HCT116 (cell line): ENCODE data around the gene SPATS1. TPM values are rescaled to one million over a fixed set of nuclear protein-coding genes. Genes with fewer than 3 reads are reported as not detected.

Experiments
- ATAC-seq: fragments of 200-7000 bp; cut with Tn5 transposase; 2 replicates; pipeline ENCODE4 v1.9.1; 2020; ENCODE audit warnings: mild to moderate bottlenecking, moderate library complexity
- BruUV-seq: library from RNA; stranded (reverse); fragments of 400-500 nt; replicated peaks from 2 replicates; lab custom pipeline; 2021; lab: Mats Ljungman, UMichigan
- CTCF ChIA-PET: fragments of 300-600 bp; sonication (Branson Sonifier 250); formaldehyde crosslinking; loops from one replicate; lab custom pipeline; 2021; ENCODE audit warnings: antibody characterized with exemption; lab: Charles Lee
- POLR2A ChIA-PET: fragments of 300-600, 350-600 bp; sonication (Branson Sonifier 250); formaldehyde crosslinking; loops from one replicate; lab custom pipeline; 2021; ENCODE audit warnings: antibody characterized with exemption; lab: Charles Lee
- RAD21 ChIA-PET, 2 experiments: fragments of 300-600 bp; sonication (Branson Sonifier 250); formaldehyde crosslinking; loops; one replicate each; lab custom pipeline; 2023; ENCODE audit warnings: low total read pairs in 2 of 2; ENCODE audit not compliant: uncharacterized antibody in 2 of 2, unreplicated experiment in 2 of 2, low non-redundant PET in 1 of 2; lab: Charles Lee
- DNase-seq: peaks from one replicate; pipeline ENCODE4 v3.0.0-alpha.2; 2010; ENCODE audit warnings: low read depth, low spot score
- H2AFZ ChIP-seq: fragments of 200-600 bp; shearing (Covaris generic), sonication (generic); 2 replicates; pipeline ENCODE4 v1.6.1; 2017; ENCODE audit warnings: low read depth, mixed run types, mixed read lengths, antibody characterized with exemption, low read length; ENCODE audit not compliant: poor library complexity, severe bottlenecking
- H3K27ac ChIP-seq: 2 replicates; pipeline ENCODE4 v1.5.1; 2012; ENCODE audit warnings: low read depth, low read length
- H3K27me3 ChIP-seq: fragments of 200-600 bp; sonication (generic); 2 replicates; pipeline ENCODE4 v1.6.1; 2016; ENCODE audit warnings: mixed run types, low read length, mixed read lengths; ENCODE audit not compliant: insufficient read depth
- H3K36me3 ChIP-seq, 2 experiments: fragments of 200-500 bp in 1 of 2; fragments of 200-600 bp in 1 of 2; sonication (Bioruptor generic) in 1 of 2; sonication (generic) in 1 of 2; 2 replicates each; pipeline versions ENCODE4 v1.5.1 to v1.6.1; 2014 to 2016; ENCODE audit warnings: low read length in 2 of 2, inconsistent platforms in 1 of 2, mixed read lengths in 1 of 2, mixed run types in 1 of 2; ENCODE audit not compliant: insufficient read depth in 2 of 2, control insufficient read depth in 1 of 2
- H3K4me1 ChIP-seq, 2 experiments: fragments of 200-600 bp in 1 of 2; sonication (generic) in 1 of 2; 2 replicates each; pipeline versions ENCODE4 v1.5.1 to v1.6.1; 2012 to 2017; ENCODE audit warnings: low read length in 2 of 2, inconsistent platforms in 1 of 2, mild to moderate bottlenecking in 1 of 2, mixed read lengths in 1 of 2, mixed run types in 1 of 2, moderate library complexity in 1 of 2; ENCODE audit not compliant: insufficient read depth in 2 of 2, control insufficient read depth in 1 of 2
- H3K4me2 ChIP-seq: fragments of 200-600 bp; sonication (generic); 2 replicates; pipeline ENCODE4 v1.6.1; 2017; ENCODE audit warnings: mixed run types, low read length, mixed read lengths
- H3K4me3 ChIP-seq, 2 experiments: fragments of 200-600 bp in 1 of 2; sonication (generic) in 1 of 2; replicated peaks in 1 of 2; 2 replicates each; pipeline ENCODE4 v1.5.1; 2011 to 2016; ENCODE audit warnings: low read length in 2 of 2, control low read depth in 1 of 2, low read depth in 1 of 2, mild to moderate bottlenecking in 1 of 2, mixed read lengths in 1 of 2, mixed run types in 1 of 2
- H3K79me2 ChIP-seq: fragments of 200-600 bp; sonication (generic); 2 replicates; pipeline ENCODE4 v1.6.1; 2017; ENCODE audit warnings: mild to moderate bottlenecking, mixed run types, low read length, moderate library complexity, mixed read lengths; ENCODE audit not compliant: insufficient read depth
- H3K9ac ChIP-seq: fragments of 200-600 bp; sonication (generic); 2 replicates; pipeline ENCODE4 v1.6.1; 2016; ENCODE audit warnings: low read length, mixed read lengths
- H3K9me2 ChIP-seq: fragments of 200-600 bp; sonication (generic), shearing (Covaris generic); 2 replicates; pipeline ENCODE4 v1.6.1; 2017; ENCODE audit warnings: mixed run types, mild to moderate bottlenecking, moderate library complexity; ENCODE audit not compliant: insufficient read depth
- H3K9me3 ChIP-seq, 2 experiments: fragments of 200-500 bp in 1 of 2; fragments of 200-600 bp in 1 of 2; sonication (Bioruptor generic) in 1 of 2; sonication (generic) in 1 of 2; 2 replicates each; pipeline ENCODE4 v1.6.1; 2014 to 2017; ENCODE audit warnings: low read length in 2 of 2, mixed read lengths in 2 of 2, inconsistent platforms in 1 of 2, low read depth in 1 of 2, mild to moderate bottlenecking in 1 of 2, mixed run types in 1 of 2, moderate library complexity in 1 of 2; ENCODE audit not compliant: control insufficient read depth in 1 of 2, insufficient read depth in 1 of 2
- H4K20me1 ChIP-seq: fragments of 200-600 bp; sonication (generic), shearing (Covaris generic); 2 replicates; pipeline ENCODE4 v1.6.1; 2017; ENCODE audit warnings: mixed run types, mild to moderate bottlenecking, moderate library complexity; ENCODE audit not compliant: insufficient read depth
- ATF3 ChIP-seq: IDR thresholded peaks from 2 replicates; pipeline ENCODE4 v1.6.1; 2012
- CBX3 ChIP-seq: IDR thresholded peaks from 2 replicates; pipeline ENCODE4 v1.6.1; 2012; ENCODE audit warnings: low read depth
- CEBPB ChIP-seq: IDR thresholded peaks from 2 replicates; pipeline ENCODE4 v1.6.1; 2012; ENCODE audit warnings: low read depth
- EZH2phosphoT487 ChIP-seq: fragments of 200-600 bp; IDR thresholded peaks from 2 replicates; pipeline ENCODE4 v1.6.1; 2018; ENCODE audit warnings: antibody characterized with exemption, borderline replicate concordance
- FOSL1 ChIP-seq: IDR thresholded peaks from 2 replicates; pipeline ENCODE4 v1.6.1; 2012; ENCODE audit warnings: low read depth
- JUND ChIP-seq: IDR thresholded peaks from 2 replicates; pipeline ENCODE4 v1.6.1; 2012
- POLR2A ChIP-seq: IDR thresholded peaks from 2 replicates; pipeline ENCODE4 v1.7.0; 2011; ENCODE audit warnings: borderline replicate concordance; ENCODE audit not compliant: insufficient read depth, insufficient read length; ENCODE audit errors: extremely low read depth
- REST ChIP-seq: IDR thresholded peaks from 2 replicates; pipeline ENCODE4 v1.6.1; 2012; ENCODE audit warnings: low read depth
- SP1 ChIP-seq: IDR thresholded peaks from 2 replicates; pipeline ENCODE4 v1.6.1; 2012; ENCODE audit warnings: low read depth
- ZFX ChIP-seq: fragments of 450-650 bp; IDR thresholded peaks from 2 replicates; pipeline ENCODE4 v1.6.1; 2017
- ZNF274 ChIP-seq: fragments of 200-500 bp; sonication (Bioruptor generic); IDR thresholded peaks from 2 replicates; pipeline ENCODE4 v1.6.1; 2014; ENCODE audit warnings: mild to moderate bottlenecking, low read depth, low read length, inconsistent platforms
- intact Hi-C: fragments of 100-400 bp; cut with micrococcal nuclease; formaldehyde crosslinking; loops from 2 replicates; pipeline ENCODE4 v1.10.0; 2022
- total RNA-seq: library from RNA; stranded (reverse); gene quantifications from one replicate; pipeline ENCODE4 v1.2.1, GENCODE V29; 2021; ENCODE audit not compliant: unreplicated experiment

Gene SPATS1
- total RNA-seq, 1 experiment from 2014 or later, result not detected

GRCh38 chr6:44339763-44340625 lies 2.5 kb upstream of the SPATS1 start:
- no peaks in the 10 kb centered on the region for H3K4me1 ChIP-seq
- no peak for ATAC-seq
- TF ChIP-seq FOSL1, result no peak
- no peak for TF ChIP-seq REST
- no peak for TF ChIP-seq ZNF274
- TF ChIP-seq CBX3, result no peak
- no peak for TF ChIP-seq SP1
- TF ChIP-seq JUND, result no peak
- TF ChIP-seq CEBPB, result no peak
- TF ChIP-seq ZFX, result no peak
- no peak for TF ChIP-seq ATF3
- TF ChIP-seq POLR2A, result no peak
- no peak for TF ChIP-seq EZH2phosphoT487
- TF ChIP-seq, all 23 proteins: peak for 0
- POLR2A ChIA-PET, result no interaction called here
- BruUV-seq, result no TSS peak
- RAD21 ChIA-PET, result interaction anchor here in 1 of 2 experiments (0.6 kb wide), 1 partner anchor 155 kb away, joined by 3 read pairs; no protein-coding TSS in a partner anchor
- Histone ChIP-seq H3K9me3 (no peaks in the 10 kb centered on the region), H4K20me1 (no peaks in the 10 kb centered on the region), H3K27ac (no peak overlapping the region), H3K4me3 (no peak overlapping the region), H3K36me3 (no peaks in the 10 kb centered on the region), H3K9me2 (no peaks in the 10 kb centered on the region), H3K9ac (no peak overlapping the region), H3K79me2 (no peaks in the 10 kb centered on the region), H3K4me2 (no peak overlapping the region), H2AFZ (no peak overlapping the region), H3K27me3 (peaks cover 5% of the 10 kb centered on the region; the same call in 1 of the 2 replicates)
- intact Hi-C loops, result loop anchor here (5.0 kb wide), 1 partner anchor 168 kb away; no protein-coding TSS in a partner anchor
- DNase-seq, result no peak
- CTCF ChIA-PET, result interaction anchor here (0.7 to 1.0 kb wide), 3 partner anchors 72 to 244 kb away, joined by 3 to 5 read pairs (median 3); no protein-coding TSS in a partner anchor
